ENCODE measurements around the gene SSBP3.

- TF ChIP-seq EZH2phosphoT487 (IDR thresholded peaks at IDR 0.05; ENCODE audit: insufficient read depth, low read depth) (no peak), EZH2 (IDR thresholded peaks at IDR 0.05; ENCODE audit: insufficient read depth, poor library complexity, severe bottlenecking) (no peak)
Measured at GRCh38 chr1:54312796-54313316, 93.3 kb downstream of the SSBP3 start.
